ENCODE measurements around the gene RBM33. TPM values are rescaled to one million over a fixed set of nuclear protein-coding genes. Genes with fewer than 3 reads are reported as not detected.

RBM33 gene
- polyA plus RNA-seq, 1 donor (not counting 4 experiments of a cell fraction or from before 2014, with no cell fraction given): 8.9 TPM

DNA sequence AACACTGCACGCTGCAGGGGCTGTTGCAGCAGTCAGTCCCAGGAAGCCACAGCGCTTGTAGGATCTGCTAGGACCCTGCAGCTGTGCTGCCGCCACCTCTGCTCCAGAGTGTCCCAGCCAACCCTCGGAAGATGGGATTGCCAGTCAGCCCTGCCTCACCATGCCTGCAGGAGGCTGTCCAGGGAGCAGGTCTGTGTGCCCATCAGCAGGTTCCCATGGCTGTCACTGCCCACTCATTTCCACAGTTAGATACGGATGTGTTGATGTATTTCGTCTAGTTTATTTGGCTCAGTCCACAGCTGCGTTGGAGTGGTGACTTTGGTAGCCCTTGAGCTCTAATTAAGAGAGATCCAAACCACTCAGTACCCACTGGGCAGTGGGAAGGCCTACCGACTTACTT, 132.1 kb downstream of the RBM33 start:
- no peaks in the 10 kb centered on the region for H3K9me3 ChIP-seq (ENCODE audit: control insufficient read depth, low read depth, low read length)
- H3K9me1 ChIP-seq (ENCODE audit: control insufficient read depth, extremely low read depth, insufficient read depth, low read length): no peaks in the 10 kb centered on the region
- H3K4me3 ChIP-seq (ENCODE audit: control insufficient read depth in 2 of 3, extremely low read depth in 1 of 3, insufficient read depth in 2 of 3, low read depth in 1 of 3, low read length in 3 of 3): no peak overlapping the region
- DNase-seq (ENCODE audit: low read depth, low spot score): no peak
- dilution Hi-C loops (cut with MboI; ENCODE audit: extremely low pct_ligation_motif_present, low sequenced_read_pairs): no loop called here
- H3K36me3 ChIP-seq (ENCODE audit: control insufficient read depth in 2 of 2, extremely low read depth in 1 of 2, insufficient read depth in 2 of 2, low read length in 2 of 2): peaks cover 31 to 37% of the 10 kb centered on the region in 2 experiments
- H2AFZ ChIP-seq (ENCODE audit: control insufficient read depth, low read length): no peak overlapping the region
- no peak overlapping the region for H3K4me2 ChIP-seq (ENCODE audit: control insufficient read depth, extremely low read depth, insufficient read depth, low read depth, low read length)
- no peak overlapping the region for H3K9ac ChIP-seq (ENCODE audit: control insufficient read depth, extremely low read depth, insufficient read depth, low read length)
- no peak for TF ChIP-seq EZH2 (IDR thresholded peaks at IDR 0.05; ENCODE audit: low read length)
- TF ChIP-seq, protein P1, sequence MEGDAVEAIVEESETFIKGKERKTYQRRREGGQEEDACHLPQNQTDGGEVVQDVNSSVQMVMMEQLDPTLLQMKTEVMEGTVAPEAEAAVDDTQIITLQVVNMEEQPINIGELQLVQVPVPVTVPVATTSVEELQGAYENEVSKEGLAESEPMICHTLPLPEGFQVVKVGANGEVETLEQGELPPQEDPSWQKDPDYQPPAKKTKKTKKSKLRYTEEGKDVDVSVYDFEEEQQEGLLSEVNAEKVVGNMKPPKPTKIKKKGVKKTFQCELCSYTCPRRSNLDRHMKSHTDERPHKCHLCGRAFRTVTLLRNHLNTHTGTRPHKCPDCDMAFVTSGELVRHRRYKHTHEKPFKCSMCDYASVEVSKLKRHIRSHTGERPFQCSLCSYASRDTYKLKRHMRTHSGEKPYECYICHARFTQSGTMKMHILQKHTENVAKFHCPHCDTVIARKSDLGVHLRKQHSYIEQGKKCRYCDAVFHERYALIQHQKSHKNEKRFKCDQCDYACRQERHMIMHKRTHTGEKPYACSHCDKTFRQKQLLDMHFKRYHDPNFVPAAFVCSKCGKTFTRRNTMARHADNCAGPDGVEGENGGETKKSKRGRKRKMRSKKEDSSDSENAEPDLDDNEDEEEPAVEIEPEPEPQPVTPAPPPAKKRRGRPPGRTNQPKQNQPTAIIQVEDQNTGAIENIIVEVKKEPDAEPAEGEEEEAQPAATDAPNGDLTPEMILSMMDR (optimal IDR thresholded peaks at IDR 0.05 in 1 of 3, IDR thresholded peaks at IDR 0.05 in 1 of 3, conservative IDR thresholded peaks at IDR 0.05 in 1 of 3; ENCODE audit: extremely low read depth in 1 of 3, insufficient read depth in 2 of 3, low read length in 3 of 3): no peak
- no peaks in the 10 kb centered on the region for H3K4me1 ChIP-seq (ENCODE audit: control insufficient read depth, extremely low read depth, insufficient read depth, low read length)
- no peaks in the 10 kb centered on the region for H3K79me2 ChIP-seq (ENCODE audit: control insufficient read depth, insufficient read depth, low read length)
- H3K27ac ChIP-seq (ENCODE audit: control insufficient read depth, insufficient read depth, low read length): no peak overlapping the region
- no peaks in the 10 kb centered on the region for H3K27me3 ChIP-seq (ENCODE audit: control insufficient read depth, extremely low read depth, insufficient read depth, low read length)
- no peak for FAIRE-seq
- H4K20me1 ChIP-seq (ENCODE audit: control insufficient read depth, extremely low read depth, insufficient read depth, low read length): peaks cover 2% of the 10 kb centered on the region

DNA sequence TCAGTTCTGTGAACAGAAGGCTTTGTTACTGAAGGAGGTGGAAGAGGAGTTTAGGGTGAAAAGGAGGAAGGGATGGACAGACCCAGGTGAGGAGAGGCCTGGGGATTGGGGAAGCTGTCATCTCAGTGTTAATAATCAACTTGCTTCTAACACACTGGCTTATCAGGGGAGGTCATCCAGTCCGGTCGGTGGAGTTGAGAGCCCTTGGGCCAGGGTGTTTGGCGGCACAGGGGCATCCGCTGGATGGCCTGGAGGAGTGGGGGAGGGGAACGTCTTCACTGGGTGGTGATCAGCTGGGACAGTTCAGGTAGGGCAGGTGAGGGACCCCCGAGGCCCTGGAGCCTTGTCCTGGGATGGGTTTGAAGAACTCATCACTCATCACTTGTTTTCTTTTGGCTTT, 133.9 kb downstream of the RBM33 start:
- H3K9me3 ChIP-seq (ENCODE audit: control insufficient read depth, low read depth, low read length): no peaks in the 10 kb centered on the region

More for the DNA sequence above, 133.9 kb downstream of the RBM33 start:
- DNase-seq (ENCODE audit: low read depth, low spot score): no peak
- Histone ChIP-seq H3K27me3 (ENCODE audit: control insufficient read depth, extremely low read depth, insufficient read depth, low read length) (no peaks in the 10 kb centered on the region), H4K20me1 (ENCODE audit: control insufficient read depth, extremely low read depth, insufficient read depth, low read length) (peaks cover 2% of the 10 kb centered on the region), H3K9me1 (ENCODE audit: control insufficient read depth, extremely low read depth, insufficient read depth, low read length) (no peaks in the 10 kb centered on the region), H3K4me3 (ENCODE audit: control insufficient read depth in 2 of 3, extremely low read depth in 1 of 3, insufficient read depth in 2 of 3, low read depth in 1 of 3, low read length in 3 of 3) (no peak overlapping the region), H3K27ac (ENCODE audit: control insufficient read depth, insufficient read depth, low read length) (no peak overlapping the region), H3K9ac (ENCODE audit: control insufficient read depth, extremely low read depth, insufficient read depth, low read length) (no peak overlapping the region), H2AFZ (ENCODE audit: control insufficient read depth, low read length) (no peak overlapping the region), H3K4me2 (ENCODE audit: control insufficient read depth, extremely low read depth, insufficient read depth, low read depth, low read length) (no peak overlapping the region), H3K36me3 (ENCODE audit: control insufficient read depth in 2 of 2, extremely low read depth in 1 of 2, insufficient read depth in 2 of 2, low read length in 2 of 2) (peaks cover 31 to 35% of the 10 kb centered on the region in 2 experiments), H3K4me1 (ENCODE audit: control insufficient read depth, extremely low read depth, insufficient read depth, low read length) (no peaks in the 10 kb centered on the region), H3K79me2 (ENCODE audit: control insufficient read depth, insufficient read depth, low read length) (no peaks in the 10 kb centered on the region)
- dilution Hi-C loops (cut with MboI; ENCODE audit: extremely low pct_ligation_motif_present, low sequenced_read_pairs): no loop called here
- TF ChIP-seq, protein P1 (optimal IDR thresholded peaks at IDR 0.05 in 1 of 3, IDR thresholded peaks at IDR 0.05 in 1 of 3, conservative IDR thresholded peaks at IDR 0.05 in 1 of 3; ENCODE audit: extremely low read depth in 1 of 3, insufficient read depth in 2 of 3, low read length in 3 of 3): no peak
- TF ChIP-seq EZH2 (IDR thresholded peaks at IDR 0.05; ENCODE audit: low read length): no peak
- FAIRE-seq: no peak
